Measurements from ENCODE around the gene VIPAS39.
"Not testable (repeated sequence)": the region's sequence is repeated elsewhere in the genome, so short reads cannot be mapped to it uniquely, and the experiment has no call there.

The VIPAS39 gene

DNA sequence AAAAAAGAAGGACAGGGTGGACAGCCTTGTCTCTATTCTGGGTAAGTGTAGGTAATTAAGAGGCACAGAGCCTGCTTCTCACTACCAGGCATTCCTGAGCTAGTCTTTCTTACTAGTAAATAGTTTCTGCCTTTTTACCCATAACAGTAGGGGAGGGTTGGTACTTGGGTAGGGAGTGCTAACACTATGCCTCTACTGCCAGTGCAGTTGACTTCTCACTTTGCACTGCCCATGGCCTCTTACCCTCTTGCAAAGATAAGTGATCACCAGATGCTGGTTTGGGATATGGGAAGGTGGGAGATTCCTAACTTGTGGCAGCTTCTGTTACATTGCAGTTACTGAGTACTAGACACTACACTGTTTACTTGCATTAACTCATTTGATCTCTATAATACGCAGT is 12.1 kb upstream of the VIPAS39 start:
- no peak for DNase-seq

- DNase-seq, result no peak
These were observed 11.7 kb upstream of the VIPAS39 start for GRCh38 chr14:77469067-77469505.

- DNase-seq, result no peak
These were observed 10.4 kb upstream of the VIPAS39 start for GRCh38 chr14:77467801-77468200.

DNA sequence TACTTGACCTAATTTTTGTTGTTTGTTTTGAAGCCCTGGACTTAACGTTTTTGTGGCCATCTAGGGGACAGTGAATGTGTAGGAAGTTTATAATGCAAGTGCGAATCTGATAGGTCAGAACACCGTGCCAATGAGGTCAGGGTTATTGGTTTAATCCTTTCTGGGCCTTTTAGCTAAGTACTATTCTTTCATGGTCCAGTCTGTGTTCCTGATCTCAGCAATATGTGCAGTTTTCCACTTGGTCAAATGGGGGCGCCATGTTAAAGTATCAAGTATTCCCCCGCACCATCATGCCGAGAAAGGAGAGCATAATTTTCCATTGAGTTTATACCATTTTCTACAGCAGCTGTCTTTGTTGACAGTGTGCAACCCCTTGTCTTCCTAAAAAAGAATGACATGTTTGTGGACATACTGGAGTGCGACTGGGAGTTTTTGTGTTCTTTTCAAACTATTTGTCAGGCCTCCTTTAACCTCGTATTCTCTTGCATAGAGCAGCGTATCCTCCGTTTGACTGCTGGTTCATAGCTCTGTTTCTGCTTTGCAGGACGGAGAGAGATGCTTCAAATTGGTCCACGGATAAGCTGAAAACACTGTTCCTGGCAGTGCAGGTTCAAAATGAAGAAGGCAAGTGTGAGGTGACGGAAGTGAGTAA is 1.8 kb upstream of the VIPAS39 start:
- DNase-seq, result peak; percentile 16

DNA sequence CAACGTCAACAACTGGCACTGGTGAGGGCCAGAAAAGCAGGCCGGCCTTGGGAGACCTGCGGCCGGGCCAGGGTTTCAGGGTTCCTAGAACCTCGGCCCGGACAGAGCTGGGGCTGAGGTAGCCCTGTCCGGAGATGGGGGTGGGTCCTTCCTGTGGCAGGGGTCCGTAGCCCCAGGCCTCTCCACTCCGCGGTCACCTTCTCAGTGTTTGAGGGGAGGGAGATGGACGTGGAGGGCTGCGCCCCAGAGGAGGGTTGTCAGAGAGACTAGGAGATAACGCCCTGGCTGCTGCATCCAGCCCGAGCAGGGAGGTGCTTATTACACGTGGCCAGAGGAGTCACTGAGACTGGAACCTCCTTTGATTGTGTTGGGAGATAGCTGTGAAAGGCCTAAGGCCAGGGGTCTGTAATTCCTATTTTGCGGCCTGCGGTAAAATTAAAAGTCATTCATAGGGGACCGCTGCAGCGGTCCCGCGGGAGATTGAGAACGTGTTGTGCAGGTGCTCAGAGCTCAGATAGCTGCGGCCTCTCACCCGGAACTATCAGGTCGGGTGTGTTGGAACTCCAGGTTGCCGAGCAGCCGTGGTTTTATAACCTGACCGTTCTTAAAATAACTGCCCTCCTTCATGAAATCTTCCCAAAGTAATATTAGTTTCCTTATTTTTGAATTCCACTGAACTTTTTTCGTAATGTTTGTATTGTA is 999 bp upstream of the VIPAS39 start:
- DNase-seq, result no peak

- no peak for DNase-seq
These were observed 283 bp downstream of the VIPAS39 start for GRCh38 chr14:77457115-77457521.

- DNase-seq, result no peak
These were observed 1.3 kb downstream of the VIPAS39 start for GRCh38 chr14:77455966-77456640.

GRCh38 chr14:77442196-77442595 is 15.2 kb downstream of the VIPAS39 start:
- DNase-seq, result no peak

GRCh38 chr14:77439861-77440260 is 17.5 kb downstream of the VIPAS39 start:
- DNase-seq, result no peak

DNA sequence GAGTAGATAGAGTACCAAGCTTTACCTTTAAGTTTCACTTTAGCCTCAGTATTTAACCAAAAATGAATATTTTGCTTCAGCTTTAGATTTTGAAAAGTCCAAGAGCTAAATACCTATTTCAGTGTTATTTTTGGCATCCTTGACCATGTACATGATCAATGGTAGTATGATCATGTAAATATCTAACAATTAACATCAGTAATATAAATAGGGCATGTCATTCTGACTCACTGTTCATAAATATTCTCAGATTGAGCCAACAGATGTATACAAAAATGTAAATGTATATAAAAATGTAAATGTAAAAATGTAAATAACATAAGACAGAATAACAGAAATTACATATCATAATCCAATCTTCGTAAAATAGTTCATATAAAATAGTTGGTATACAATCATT is 18.8 kb downstream of the VIPAS39 start:
- no peak for DNase-seq

DNA sequence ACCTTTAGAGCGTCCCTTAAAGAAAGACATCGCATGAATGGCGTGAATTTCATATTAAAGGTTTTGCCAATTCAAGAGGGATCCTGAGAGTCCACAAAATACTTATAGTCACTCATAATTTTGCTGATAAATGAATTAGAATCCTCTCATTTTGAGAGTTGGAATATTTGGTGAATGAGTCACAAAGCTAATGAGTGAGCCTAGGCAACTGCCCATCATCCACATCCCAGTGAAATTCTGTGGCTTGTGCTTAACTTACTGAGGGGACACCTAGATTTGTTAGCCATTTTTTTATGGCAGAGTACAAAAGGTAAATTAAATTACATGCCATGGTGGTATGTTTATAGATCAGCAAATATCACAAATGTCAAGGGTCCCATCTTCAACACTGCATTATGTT is 21.4 kb downstream of the VIPAS39 start:
- DNase-seq, result no peak

DNA sequence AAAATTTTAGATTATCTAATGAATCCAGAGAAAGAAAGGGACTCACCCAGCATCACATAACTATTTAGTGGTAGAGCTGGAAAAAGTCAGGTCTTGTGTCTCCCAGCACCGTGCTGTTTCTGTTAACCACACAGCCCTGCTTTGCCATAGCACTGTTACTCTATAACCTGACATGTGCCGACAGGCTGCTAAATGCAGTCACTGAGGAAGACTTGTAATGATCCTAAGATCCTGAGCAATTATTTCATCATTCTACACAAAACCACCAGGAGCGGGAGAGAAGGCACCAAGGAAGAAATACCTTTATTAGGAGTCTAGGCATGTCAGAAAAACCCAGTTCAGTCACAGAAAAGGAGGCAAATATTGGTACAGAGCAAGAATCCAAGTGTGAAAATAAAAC is 31.0 kb downstream of the VIPAS39 start:
- no peak for DNase-seq

GRCh38 chr14:77424862-77425261 is 32.5 kb downstream of the VIPAS39 start:
- no peak for DNase-seq

- no peak for DNase-seq
These were observed 34.0 kb downstream of the VIPAS39 start, which contains the start of gene NOXRED1 for GRCh38 chr14:77423423-77423822. Gene NOXRED1 (minus strand): TSS chr14:77423523. CDS start chr14:77422889, 634 bp downstream.

DNA sequence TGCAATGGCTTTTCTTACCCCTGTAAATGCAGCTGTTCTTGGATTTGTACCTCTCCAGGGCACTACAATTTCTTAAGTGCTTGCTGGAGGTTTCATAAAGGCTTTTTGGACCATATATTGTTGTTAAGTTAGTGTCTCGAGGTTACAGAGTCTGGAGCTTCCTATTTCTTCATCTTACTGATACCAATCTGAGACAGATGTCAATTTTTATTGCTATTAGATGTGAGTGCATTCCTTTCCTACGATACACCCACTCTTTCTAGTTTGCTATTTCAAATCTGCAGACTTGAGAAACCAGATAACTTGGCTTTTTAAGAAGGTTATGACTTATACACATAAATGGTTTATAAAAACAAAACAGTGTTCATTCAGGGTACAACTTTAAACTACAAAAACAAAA is 36.2 kb downstream of the VIPAS39 start:
- DNase-seq, result no peak

DNA sequence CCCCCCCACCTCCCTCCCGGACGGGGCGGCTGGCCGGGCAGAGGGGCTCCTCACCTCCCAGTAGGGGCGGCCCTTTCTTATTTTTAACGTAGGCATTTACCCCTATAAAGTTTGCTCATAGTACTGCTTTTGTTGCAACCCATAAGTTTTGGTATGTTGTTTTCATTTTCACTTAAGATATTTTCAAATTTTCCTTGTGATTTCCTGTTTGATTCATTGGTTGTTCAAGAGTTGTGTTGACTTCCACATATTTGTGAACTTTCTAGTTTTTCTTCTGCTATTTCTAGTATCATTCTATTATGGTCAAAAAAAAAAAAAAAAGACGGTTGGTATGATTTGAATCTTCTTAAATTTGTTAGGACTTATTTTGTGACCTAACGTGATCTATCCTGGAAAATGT is 40.6 kb downstream of the VIPAS39 start:
- DNase-seq, result no peak

DNA sequence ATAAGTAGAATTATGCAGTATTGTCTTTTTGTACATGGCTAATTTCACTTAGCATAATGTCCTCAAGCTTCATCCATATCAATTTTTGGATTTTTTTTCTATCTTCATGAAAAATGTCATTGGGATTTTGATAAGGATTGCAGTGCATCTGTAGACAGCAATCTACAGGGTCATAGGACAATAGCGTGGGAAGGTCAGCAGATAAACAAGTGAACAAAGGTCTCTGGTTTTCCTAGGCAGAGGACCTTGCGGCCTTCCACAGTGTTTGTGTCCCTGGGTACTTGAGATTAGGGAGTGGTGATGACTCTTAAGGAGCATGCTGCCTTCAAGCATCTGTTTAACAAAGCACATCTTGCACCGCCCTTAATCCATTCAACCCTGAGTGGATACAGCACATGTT is 41.3 kb downstream of the VIPAS39 start:
- DNase-seq, result not testable (repeated sequence)

- not testable (repeated sequence) for DNase-seq
These were observed 41.9 kb downstream of the VIPAS39 start for GRCh38 chr14:77415403-77416030.

DNA sequence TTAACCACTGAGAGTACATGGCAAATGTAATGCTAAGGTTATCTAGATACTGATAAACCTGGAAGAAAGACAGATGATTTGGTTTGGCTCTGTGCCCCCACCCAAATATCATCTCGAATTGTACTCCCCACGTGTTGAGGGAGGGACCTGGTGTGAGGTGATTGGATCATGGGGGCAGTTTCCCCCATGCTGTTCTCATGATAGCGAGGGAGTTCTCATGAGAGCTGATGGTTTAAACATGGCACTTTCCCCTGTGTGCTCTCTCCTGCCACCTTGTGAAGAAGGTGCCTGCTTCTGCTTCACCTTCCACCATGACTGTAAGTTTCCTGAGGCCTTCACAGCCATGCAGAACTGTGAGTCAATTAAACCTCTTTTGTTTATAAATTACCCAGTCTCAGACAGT is 48.3 kb downstream of the VIPAS39 start:
- DNase-seq, result no peak

GRCh38 chr14:77407158-77407557 is 50.2 kb downstream of the VIPAS39 start:
- DNase-seq, result no peak

- no peak for DNase-seq
These were observed 50.7 kb downstream of the VIPAS39 start for GRCh38 chr14:77406718-77407117.

DNA sequence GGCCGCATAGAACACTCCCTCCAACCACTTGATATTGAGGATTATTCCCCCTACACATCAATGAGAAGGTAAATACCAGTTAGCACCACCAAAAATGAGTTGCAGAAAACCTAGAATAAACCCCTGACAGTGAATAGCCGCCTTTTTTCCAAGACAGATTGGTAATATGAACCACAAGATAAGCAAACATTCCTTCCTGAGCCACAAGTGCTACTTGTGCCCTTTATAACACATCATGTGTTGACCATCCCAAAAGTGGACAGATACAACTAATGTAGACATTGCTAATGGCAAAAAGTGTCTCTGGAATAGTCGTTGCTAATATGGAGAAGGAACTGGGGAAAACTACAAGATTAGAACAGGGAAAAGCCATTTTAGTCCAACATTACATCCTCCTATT is 51.3 kb downstream of the VIPAS39 start:
- DNase-seq, result no peak

DNA sequence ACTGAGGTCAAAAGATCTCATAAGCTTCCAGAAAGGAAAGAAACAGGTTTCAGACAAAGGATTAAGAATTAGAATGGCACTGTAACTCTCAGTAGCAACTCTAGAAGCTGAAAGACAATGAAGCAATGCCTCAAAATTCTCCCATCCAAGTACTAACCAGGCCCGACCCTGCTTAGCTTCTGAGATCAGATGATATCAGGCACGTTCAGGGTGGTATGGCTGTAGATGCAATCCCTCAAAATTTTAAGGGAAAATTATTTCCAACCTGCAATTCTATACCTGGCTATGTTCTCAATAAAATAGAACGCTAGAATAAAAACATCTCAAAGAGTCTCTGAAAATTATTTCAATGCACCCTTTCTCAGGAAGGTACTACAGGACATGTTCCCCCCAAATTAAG is 53.6 kb downstream of the VIPAS39 start:
- DNase-seq, result no peak

DNA sequence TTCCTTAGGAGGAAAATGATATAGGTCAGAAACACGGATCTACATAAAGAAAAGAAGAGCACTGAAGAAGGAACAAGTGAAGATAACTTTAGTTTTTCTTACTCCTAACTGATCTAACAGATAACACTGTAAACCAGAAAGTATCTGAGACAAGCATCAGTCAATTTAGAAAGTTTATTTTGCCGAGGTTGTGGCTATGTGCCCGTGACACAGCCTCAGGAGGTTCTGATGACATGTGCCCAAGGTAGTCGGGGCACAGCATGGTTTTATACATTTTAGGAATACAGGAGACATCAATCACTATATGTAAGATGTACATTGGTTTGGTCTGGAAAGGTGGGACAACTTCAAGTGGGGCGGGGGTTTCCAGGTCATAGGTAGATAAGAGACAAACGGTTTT is 57.2 kb downstream of the VIPAS39 start:
- no peak for DNase-seq
